ENCODE data around the gene NR4A1.

DNA sequence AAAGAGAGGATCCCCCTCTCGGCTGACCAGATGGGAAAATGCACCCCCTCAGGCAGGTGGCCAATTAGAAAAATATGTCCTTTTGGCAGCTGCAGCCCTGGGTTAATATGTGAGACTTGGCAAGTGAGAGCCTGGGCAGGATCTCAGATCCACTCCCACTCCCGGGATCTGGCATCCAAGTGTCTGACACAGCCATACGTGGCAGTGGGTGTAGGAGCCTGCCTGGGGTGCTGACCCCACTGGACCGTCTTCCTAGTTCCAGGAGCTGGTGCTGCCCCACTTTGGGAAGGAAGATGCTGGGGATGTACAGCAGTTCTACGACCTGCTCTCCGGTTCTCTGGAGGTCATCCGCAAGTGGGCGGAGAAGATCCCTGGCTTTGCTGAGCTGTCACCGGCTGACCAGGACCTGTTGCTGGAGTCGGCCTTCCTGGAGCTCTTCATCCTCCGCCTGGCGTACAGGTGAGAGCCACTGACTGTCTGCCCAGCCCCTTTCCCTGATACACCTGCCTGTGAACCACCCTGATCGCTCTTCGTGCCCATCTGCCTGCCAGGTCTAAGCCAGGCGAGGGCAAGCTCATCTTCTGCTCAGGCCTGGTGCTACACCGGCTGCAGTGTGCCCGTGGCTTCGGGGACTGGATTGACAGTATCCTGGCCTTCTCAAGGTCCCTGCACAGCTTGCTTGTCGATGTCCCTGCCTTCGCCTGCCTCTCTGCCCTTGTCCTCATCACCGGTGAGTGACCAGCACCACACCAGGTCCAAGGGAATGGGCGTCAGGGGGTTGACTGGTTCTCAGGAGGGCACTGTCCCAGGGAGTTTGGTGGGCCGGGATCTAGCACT is 5.8 kb downstream of the NR4A1 start:
- TF ChIP-seq, protein P1, sequence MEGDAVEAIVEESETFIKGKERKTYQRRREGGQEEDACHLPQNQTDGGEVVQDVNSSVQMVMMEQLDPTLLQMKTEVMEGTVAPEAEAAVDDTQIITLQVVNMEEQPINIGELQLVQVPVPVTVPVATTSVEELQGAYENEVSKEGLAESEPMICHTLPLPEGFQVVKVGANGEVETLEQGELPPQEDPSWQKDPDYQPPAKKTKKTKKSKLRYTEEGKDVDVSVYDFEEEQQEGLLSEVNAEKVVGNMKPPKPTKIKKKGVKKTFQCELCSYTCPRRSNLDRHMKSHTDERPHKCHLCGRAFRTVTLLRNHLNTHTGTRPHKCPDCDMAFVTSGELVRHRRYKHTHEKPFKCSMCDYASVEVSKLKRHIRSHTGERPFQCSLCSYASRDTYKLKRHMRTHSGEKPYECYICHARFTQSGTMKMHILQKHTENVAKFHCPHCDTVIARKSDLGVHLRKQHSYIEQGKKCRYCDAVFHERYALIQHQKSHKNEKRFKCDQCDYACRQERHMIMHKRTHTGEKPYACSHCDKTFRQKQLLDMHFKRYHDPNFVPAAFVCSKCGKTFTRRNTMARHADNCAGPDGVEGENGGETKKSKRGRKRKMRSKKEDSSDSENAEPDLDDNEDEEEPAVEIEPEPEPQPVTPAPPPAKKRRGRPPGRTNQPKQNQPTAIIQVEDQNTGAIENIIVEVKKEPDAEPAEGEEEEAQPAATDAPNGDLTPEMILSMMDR (IDR thresholded peaks at IDR 0.05; ENCODE audit: low read length), result no peak
- TF ChIP-seq EZH2phosphoT487 (IDR thresholded peaks at IDR 0.05; ENCODE audit: low read length), result no peak
